HepG2 (cell line): Measurements from ENCODE around the gene STMN1. TPM values are rescaled to one million over a fixed set of nuclear protein-coding genes. Genes with fewer than 3 reads are reported as not detected.

Source experiments
- ATF4 ChIP-seq, 2 experiments: fragments of 450-650 bp in 1 of 2; sonication (generic) in 1 of 2; formaldehyde crosslinking; IDR thresholded peaks; 2 replicates each; pipeline versions ENCODE4 v1.5.0 to v1.8.0; 2020 to 2022; ENCODE audit warnings: mild to moderate bottlenecking in 1 of 2, missing genetic modification reagents in 1 of 2
- CTCF ChIP-seq: sonication (generic); formaldehyde crosslinking; IDR thresholded peaks from 2 replicates; pipeline ENCODE4 v1.5.0; 2020; ENCODE audit warnings: mild to moderate bottlenecking, missing genetic modification reagents, moderate library complexity
- ERF ChIP-seq: IDR thresholded peaks from 2 replicates; pipeline ENCODE4 v1.6.1; 2018; ENCODE audit warnings: missing biosample characterization, missing genetic modification reagents
- FOXC1 ChIP-seq: sonication (generic); formaldehyde crosslinking; IDR thresholded peaks from 2 replicates; pipeline ENCODE4 v1.8.0; 2022; ENCODE audit warnings: mild to moderate bottlenecking, missing genetic modification reagents, borderline replicate concordance
- NFE2 ChIP-seq: sonication (generic); formaldehyde crosslinking; IDR thresholded peaks from 2 replicates; pipeline ENCODE4 v1.4.0; 2020; ENCODE audit warnings: missing genetic modification reagents
- RFXAP ChIP-seq: sonication (generic); formaldehyde crosslinking; IDR thresholded peaks from 2 replicates; pipeline ENCODE4 v1.4.0; 2020; ENCODE audit warnings: missing genetic modification reagents, borderline replicate concordance
- SCMH1 ChIP-seq: sonication (generic); formaldehyde crosslinking; IDR thresholded peaks from 2 replicates; pipeline ENCODE4 v1.9.0; 2021; ENCODE audit warnings: missing genetic modification reagents, mild to moderate bottlenecking, borderline replicate concordance
- TMF1 ChIP-seq: sonication (generic); formaldehyde crosslinking; IDR thresholded peaks from 2 replicates; pipeline ENCODE4 v1.8.1; 2022; ENCODE audit warnings: low read depth, missing genetic modification reagents
- TOE1 ChIP-seq: sonication (generic); formaldehyde crosslinking; IDR thresholded peaks from 2 replicates; pipeline ENCODE4 v1.4.0; 2020; ENCODE audit warnings: mild to moderate bottlenecking, missing genetic modification reagents
- TP53 ChIP-seq: sonication (generic); formaldehyde crosslinking; conservative IDR thresholded peaks from 2 replicates; pipeline ENCODE4 v1.4.0; 2020; ENCODE audit warnings: missing genetic modification reagents
- ZBTB3 ChIP-seq: sonication (generic); formaldehyde crosslinking; IDR thresholded peaks from 2 replicates; pipeline ENCODE4 v1.4.0; 2020; ENCODE audit warnings: low read depth, mild to moderate bottlenecking, moderate library complexity, missing genetic modification reagents, borderline replicate concordance
- ZNF225 ChIP-seq: sonication (generic); formaldehyde crosslinking; IDR thresholded peaks from 2 replicates; pipeline ENCODE4 v1.4.0; 2020; ENCODE audit warnings: mild to moderate bottlenecking, missing genetic modification reagents
- ZNF263 ChIP-seq: sonication (generic); formaldehyde crosslinking; IDR thresholded peaks from 2 replicates; pipeline ENCODE4 v1.4.0; 2020; ENCODE audit warnings: missing genetic modification reagents
- ZNF34 ChIP-seq: sonication (generic); formaldehyde crosslinking; IDR thresholded peaks from 2 replicates; pipeline ENCODE4 v1.4.0; 2020; ENCODE audit warnings: mild to moderate bottlenecking, missing genetic modification reagents, borderline replicate concordance
- ZNF343 ChIP-seq: sonication (generic); formaldehyde crosslinking; IDR thresholded peaks from 2 replicates; pipeline ENCODE4 v1.4.0; 2020; ENCODE audit warnings: mild to moderate bottlenecking, missing genetic modification reagents
- ZNF350 ChIP-seq: sonication (generic); formaldehyde crosslinking; IDR thresholded peaks from 2 replicates; pipeline ENCODE4 v1.4.0; 2020; ENCODE audit warnings: mild to moderate bottlenecking, low read depth, missing genetic modification reagents, borderline replicate concordance
- ZNF788 ChIP-seq: sonication (generic); formaldehyde crosslinking; IDR thresholded peaks from 2 replicates; pipeline ENCODE4 v1.5.0; 2020; ENCODE audit warnings: mild to moderate bottlenecking, missing genetic modification reagents, borderline replicate concordance
- polyA plus RNA-seq, 8 experiments: library from polyadenylated mRNA; depleted of rRNA in 3 of 8; stranded (reverse) in 7 of 8; unstranded in 1 of 8; fragments of >200 nt; fragmentation: Illumina TruSeq in 4 of 8; extraction: Trizol in 4 of 8; gene quantifications; 2 replicates each; pipeline versions ENCODE4 v1.2.1 to v1.2.3, GENCODE V29; 2011 to 2016; ENCODE audit warnings: low read depth in 4 of 8, missing spikeins in 1 of 8, mixed read lengths in 1 of 8; ENCODE audit not compliant: insufficient read depth in 1 of 8
- total RNA-seq, 5 experiments: library from RNA; depleted of rRNA; stranded (reverse); fragments of >200 nt; fragmentation: Illumina TruSeq; extraction: Trizol; gene quantifications; 2 replicates each; pipeline ENCODE4 v1.2.3, GENCODE V29; 2016; ENCODE audit warnings: low read depth in 1 of 5
- TF ChIP-seq, protein P1 (sequence below): sonication (generic); formaldehyde crosslinking; IDR thresholded peaks from one replicate; pipeline ENCODE4 v1.5.1; 2020; ENCODE audit warnings: mild to moderate bottlenecking, missing genetic modification reagents; ENCODE audit errors: not compliant biosample characterization

The STMN1 gene
- total and polyA plus RNA-seq, 2 of the 13 experiments (the other 11 are each of a cell fraction or from before 2014, with no cell fraction given), result 45.9 to 409 TPM

DNA sequence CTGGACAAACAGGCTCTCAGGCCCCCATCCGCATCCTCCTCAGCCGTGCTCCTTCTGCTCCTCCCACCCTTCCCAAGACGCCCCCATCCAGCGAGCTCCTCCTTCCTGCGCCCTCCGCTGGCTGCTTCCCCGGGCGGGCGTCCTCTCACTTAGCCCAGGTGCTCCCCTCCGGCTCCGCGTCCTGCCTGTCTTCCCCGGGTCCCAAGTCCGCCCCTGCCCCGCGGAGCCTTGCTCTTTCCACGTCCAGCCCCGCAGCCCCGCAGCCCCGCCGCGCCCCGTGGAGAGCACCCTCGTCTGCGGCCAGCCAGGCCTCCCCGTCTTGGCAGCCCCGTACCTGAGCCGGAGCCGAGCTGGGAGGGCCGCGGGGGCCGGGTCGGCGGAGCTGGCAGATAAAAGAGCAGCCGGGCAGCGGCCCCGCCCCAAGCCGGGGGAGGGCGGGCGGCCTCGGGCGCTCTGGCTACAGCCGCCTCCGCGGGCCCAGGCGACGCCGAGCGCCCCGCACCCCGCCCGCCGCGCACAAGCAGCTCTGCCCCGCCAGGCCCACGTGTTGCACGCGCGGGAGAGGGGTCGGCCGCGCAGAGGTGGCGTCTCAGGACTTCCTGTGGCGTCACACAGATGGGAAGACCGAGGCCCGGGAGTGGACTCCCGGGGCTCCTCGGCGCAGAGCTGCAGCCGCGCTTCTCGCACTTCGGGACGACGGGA, 30.9 kb downstream of the STMN1 start, which contains the start of gene PAQR7 (continued):
- peak; percentile 98 for TF ChIP-seq ZNF263 (CRISPR knock-in tag)
- TF ChIP-seq TOE1, result peak; percentile 43; the same call in 1 of the 2 replicates
- TF ChIP-seq ZNF788 (CRISPR knock-in tag), result no peak
- TF ChIP-seq, protein P1, sequence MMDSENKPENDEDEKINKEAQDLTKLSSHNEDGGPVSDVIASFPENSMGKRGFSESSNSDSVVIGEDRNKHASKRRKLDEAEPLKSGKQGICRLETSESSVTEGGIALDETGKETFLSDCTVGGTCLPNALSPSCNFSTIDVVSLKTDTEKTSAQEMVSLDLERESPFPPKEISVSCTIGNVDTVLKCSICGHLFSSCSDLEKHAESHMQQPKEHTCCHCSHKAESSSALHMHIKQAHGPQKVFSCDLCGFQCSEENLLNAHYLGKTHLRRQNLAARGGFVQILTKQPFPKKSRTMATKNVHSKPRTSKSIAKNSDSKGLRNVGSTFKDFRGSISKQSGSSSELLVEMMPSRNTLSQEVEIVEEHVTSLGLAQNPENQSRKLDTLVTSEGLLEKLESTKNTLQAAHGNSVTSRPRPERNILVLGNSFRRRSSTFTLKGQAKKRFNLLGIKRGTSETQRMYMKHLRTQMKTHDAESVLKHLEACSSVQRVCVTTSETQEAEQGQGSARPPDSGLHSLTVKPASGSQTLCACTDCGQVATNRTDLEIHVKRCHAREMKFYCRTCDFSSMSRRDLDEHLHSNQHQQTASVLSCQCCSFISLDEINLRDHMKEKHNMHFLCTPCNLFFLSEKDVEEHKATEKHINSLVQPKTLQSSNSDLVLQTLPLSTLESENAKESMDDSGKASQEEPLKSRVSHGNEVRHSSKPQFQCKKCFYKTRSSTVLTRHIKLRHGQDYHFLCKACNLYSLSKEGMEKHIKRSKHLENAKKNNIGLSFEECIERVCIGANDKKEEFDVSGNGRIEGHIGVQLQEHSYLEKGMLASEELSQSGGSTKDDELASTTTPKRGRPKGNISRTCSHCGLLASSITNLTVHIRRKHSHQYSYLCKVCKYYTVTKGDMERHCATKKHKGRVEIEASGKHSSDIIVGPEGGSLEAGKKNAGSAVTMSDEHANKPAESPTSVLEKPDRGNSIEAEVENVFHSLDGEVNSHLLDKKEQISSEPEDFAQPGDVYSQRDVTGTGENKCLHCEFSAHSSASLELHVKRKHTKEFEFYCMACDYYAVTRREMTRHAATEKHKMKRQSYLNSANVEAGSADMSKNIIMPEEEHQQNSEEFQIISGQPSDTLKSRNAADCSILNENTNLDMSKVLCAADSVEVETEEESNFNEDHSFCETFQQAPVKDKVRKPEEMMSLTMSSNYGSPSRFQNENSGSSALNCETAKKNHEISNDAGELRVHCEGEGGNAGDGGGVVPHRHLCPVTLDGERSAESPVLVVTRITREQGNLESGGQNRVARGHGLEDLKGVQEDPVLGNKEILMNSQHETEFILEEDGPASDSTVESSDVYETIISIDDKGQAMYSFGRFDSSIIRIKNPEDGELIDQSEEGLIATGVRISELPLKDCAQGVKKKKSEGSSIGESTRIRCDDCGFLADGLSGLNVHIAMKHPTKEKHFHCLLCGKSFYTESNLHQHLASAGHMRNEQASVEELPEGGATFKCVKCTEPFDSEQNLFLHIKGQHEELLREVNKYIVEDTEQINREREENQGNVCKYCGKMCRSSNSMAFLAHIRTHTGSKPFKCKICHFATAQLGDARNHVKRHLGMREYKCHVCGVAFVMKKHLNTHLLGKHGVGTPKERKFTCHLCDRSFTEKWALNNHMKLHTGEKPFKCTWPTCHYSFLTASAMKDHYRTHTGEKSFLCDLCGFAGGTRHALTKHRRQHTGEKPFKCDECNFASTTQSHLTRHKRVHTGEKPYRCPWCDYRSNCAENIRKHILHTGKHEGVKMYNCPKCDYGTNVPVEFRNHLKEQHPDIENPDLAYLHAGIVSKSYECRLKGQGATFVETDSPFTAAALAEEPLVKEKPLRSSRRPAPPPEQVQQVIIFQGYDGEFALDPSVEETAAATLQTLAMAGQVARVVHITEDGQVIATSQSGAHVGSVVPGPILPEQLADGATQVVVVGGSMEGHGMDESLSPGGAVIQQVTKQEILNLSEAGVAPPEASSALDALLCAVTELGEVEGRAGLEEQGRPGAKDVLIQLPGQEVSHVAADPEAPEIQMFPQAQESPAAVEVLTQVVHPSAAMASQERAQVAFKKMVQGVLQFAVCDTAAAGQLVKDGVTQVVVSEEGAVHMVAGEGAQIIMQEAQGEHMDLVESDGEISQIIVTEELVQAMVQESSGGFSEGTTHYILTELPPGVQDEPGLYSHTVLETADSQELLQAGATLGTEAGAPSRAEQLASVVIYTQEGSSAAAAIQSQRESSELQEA (CRISPR knock-in tag), result peak; percentile 86
- peak; percentile 86; the same call in 1 of the 2 replicates for TF ChIP-seq ZNF343
- peak; percentile 76; the same call in 1 of the 2 replicates for TF ChIP-seq ZNF225 (CRISPR knock-in tag)
- 0 out of 2 replicates have a peak, but pooled peaks have one; percentile 62 for TF ChIP-seq ZNF34 (CRISPR knock-in tag)
- TF ChIP-seq NFE2 (CRISPR knock-in tag), result no peak
- peak; percentile 57 for TF ChIP-seq CTCF
- no peak for TF ChIP-seq TP53 (CRISPR knock-in tag)
- peak; percentile 80 for TF ChIP-seq FOXC1 (CRISPR knock-in tag)
- no peak for TF ChIP-seq SCMH1 (CRISPR knock-in tag)
- peak in 1 of 2 experiments; percentile 41; a peak in 1 of 4 replicates for TF ChIP-seq ATF4 (CRISPR knock-in tag; IDR thresholded peaks at IDR 0.05)
- TF ChIP-seq ZNF350 (CRISPR knock-in tag), result peak; percentile 71; the same call in 1 of the 2 replicates
- TF ChIP-seq RFXAP (CRISPR knock-in tag), result peak; percentile 55; the same call in 1 of the 2 replicates
- peak; percentile 94 for TF ChIP-seq ERF (CRISPR knock-in tag)
- TF ChIP-seq ZBTB3 (CRISPR knock-in tag), result no peak; the same call in 1 of the 2 replicates
- peak; percentile 92; the same call in 1 of the 2 replicates for TF ChIP-seq TMF1 (CRISPR knock-in tag)
